ENCODE data around the gene PNN.

GRCh38 chr14:39174560-39175444 lies at the start of gene PNN:
- TF ChIP-seq SREBF2 (CRISPR knock-in tag; IDR thresholded peaks at IDR 0.05), result no peak
- TF ChIP-seq TEAD4 (IDR thresholded peaks at IDR 0.05; ENCODE audit: low read length), result 0 out of 2 replicates have a peak, but pooled peaks have one; percentile 8
- no peak for TF ChIP-seq TEAD4 (CRISPR knock-in tag; IDR thresholded peaks at IDR 0.05; ENCODE audit: borderline replicate concordance)
- TF ChIP-seq POLR2A (conservative IDR thresholded peaks at IDR 0.05), result peak; percentile 93
- TF ChIP-seq JUND (IDR thresholded peaks at IDR 0.05; ENCODE audit: borderline replicate concordance, low read depth, low read length), result peak; percentile 96
- TF ChIP-seq JUND (tag; IDR thresholded peaks at IDR 0.05; ENCODE audit: borderline replicate concordance, low read depth, low read length), result peak; percentile 57; the same call in 1 of the 3 replicates
- TF ChIP-seq ZMIZ1 (IDR thresholded peaks at IDR 0.05; ENCODE audit: low read depth in 2 of 2, low read length in 2 of 2), result no peak
- TF ChIP-seq NR3C1 (CRISPR knock-in tag; IDR thresholded peaks at IDR 0.05), result no peak
- TF ChIP-seq GTF2A2 (tag; IDR thresholded peaks at IDR 0.05), result no peak
- no peak for TF ChIP-seq NR2C2 (CRISPR knock-in tag; IDR thresholded peaks at IDR 0.05)
- TF ChIP-seq NR2C2 (tag; IDR thresholded peaks at IDR 0.05), result peak; percentile 76
- no peak for TF ChIP-seq TRIM28 (IDR thresholded peaks at IDR 0.05)
- TF ChIP-seq ZBTB7A (IDR thresholded peaks at IDR 0.05; ENCODE audit: borderline replicate concordance, control insufficient read depth, low read depth, low read length), result no peak

Measured in K562 (cell line).